ENCODE results near the gene TECTB. TPM values are rescaled to one million over a fixed set of nuclear protein-coding genes. Genes with fewer than 3 reads are reported as not detected.
A peak's percentile ranks its signal among the peaks of the same experiment; 100 is the strongest.
"Not testable (repeated sequence)": the region's sequence is repeated elsewhere in the genome, so short reads cannot be mapped to it uniquely, and the experiment has no call there.

Gene TECTB
- 0.13 TPM for total RNA-seq

DNA sequence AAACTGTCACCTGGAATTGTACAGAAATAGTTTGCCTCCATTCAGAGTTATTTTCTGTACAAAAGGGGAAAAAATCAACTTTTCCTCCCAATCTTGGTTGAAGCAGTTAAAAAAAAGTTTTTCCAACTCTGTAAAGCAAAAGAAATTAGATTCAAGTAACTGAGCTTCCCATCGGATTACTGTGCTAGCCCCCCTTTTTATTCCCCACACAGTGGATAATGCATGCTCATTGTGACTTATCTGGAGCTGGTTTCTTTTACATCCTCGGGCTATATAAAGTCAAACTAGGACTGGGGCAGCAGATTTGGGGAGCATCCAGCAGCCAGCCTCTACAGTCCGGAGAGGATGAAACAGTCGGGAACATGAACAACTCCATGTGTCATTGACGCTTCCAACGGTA is at the start of gene TECTB:
TECTB (plus strand) TSS at position 301 of the 400 bp plus-strand sequence. CDS start 335 bp downstream, outside the sequence.
- DNase-seq (ENCODE audit: low spot score) (no peak), ATAC-seq (no peak)

- no peak for ATAC-seq
These were observed 48.1 kb upstream of the TECTB start for GRCh38 chr10:112235141-112235540.

DNA sequence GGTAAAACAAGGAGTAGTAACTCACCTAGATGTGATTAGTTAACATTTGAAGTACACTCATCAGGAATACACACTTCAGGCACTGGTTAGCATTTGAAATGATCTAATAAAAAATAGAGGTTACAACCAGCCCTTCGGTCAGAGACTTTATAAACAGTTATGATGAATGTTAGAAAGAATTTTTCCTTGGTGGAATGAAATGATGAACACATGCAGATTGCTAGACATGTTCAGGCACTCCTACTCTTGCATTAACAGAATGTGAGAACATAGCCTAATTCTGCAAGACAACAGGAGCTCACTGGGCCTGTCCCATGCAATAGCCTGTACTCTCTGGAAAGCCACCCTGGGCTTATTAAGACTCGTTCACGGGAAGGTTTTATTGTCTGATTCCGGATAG is 47.3 kb upstream of the TECTB start:
- no peak for DNase-seq (ENCODE audit: low spot score)

More at GRCh38 chr10:112235141-112235540, 48.1 kb upstream of the TECTB start:
- no peak for DNase-seq (ENCODE audit: low spot score)

GRCh38 chr10:112236486-112236885 is 46.7 kb upstream of the TECTB start:
- ATAC-seq = no peak
- DNase-seq (ENCODE audit: low spot score) = no peak

More for the DNA sequence above, 47.3 kb upstream of the TECTB start:
- no peak for ATAC-seq

- ATAC-seq = peak; percentile 88
- peak; percentile 81 for DNase-seq (ENCODE audit: low spot score)
These were observed 43.9 kb upstream of the TECTB start for GRCh38 chr10:112239347-112239746.

GRCh38 chr10:112240441-112240840 is 42.8 kb upstream of the TECTB start:
- no peak for DNase-seq (ENCODE audit: low spot score)
- ATAC-seq = no peak

- ATAC-seq = peak; percentile 52
- no peak for DNase-seq (ENCODE audit: low spot score)
These were observed 41.4 kb upstream of the TECTB start for GRCh38 chr10:112241651-112242341.

DNA sequence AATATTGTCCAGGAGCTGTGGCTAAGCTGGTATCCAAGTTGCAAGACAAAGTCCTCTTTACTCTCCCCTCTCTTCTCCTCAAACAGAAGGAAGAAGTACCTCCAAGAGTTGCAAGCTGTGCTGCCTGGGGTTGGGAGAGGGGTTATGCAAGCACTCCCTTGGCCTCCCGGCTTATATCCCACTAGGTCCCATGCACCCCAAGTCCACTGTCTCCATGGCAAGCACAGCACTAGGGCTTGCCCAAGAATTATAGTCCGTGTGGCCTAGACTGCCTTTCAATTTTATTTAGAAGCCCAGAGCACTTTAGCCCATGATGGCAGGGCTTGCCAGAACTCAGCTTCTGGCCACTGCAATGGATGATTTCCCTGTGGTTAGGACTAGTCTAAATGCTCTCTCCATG is 40.4 kb upstream of the TECTB start:
- DNase-seq (ENCODE audit: low spot score) = no peak
- no peak for ATAC-seq

DNA sequence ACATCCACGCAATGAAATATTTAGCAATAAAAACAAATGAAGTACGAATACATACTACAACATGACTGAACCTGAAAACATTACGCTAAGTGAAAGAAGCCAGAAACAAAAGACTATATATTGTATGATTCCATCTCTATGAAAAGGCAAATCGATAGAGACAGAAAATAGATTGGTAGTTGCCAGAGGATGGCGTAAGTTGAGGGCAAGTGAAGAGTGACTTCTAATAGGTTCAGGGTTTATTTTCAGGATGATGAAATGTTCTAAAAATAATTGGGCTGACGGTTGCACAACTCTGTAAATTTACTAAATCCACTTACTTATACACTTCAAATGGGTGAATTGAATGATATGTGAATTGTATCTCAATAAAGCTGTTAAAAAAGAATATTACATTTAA is 39.5 kb upstream of the TECTB start:
- ATAC-seq (peak; percentile 57), DNase-seq (ENCODE audit: low spot score) (no peak)

DNA sequence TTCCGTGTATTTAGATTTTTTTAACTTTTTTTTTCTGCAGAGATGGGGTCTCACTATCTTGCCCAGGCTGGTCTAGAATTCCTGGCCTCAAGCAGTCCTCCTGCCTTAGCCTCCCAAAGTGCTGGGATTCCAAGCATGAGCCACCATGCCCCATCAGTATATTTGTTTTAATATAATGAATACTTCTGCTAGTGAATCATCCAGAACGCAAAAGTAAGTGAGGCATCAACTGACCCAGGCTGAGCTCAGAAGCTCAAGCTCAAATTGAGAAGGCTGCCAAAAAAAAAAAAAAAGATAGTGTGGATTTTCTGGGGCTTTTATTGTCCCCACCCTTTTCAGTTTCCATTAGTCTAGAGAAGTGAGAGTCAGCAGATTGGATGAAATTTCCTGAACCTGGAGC is 39.0 kb upstream of the TECTB start:
- ATAC-seq = no peak
- no peak for DNase-seq (ENCODE audit: low spot score)

DNA sequence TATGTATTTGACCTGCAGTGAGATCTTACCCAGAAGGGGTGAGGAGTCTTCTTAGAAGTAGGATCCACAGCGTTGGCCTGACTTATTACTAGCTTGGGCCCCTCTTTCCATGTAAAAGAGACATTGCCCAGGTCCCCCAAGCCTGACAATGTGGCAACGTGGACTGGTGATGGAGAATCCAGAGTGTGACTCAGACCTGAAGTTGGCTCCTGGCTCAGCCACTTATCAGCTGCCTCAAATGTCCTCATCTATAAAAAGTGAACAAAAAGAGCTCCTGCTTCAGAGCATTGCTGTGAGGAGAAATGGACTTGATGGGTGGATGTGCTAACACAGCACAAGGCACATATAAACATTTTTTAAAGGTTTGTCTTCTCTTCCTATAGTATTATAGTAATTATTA is 35.4 kb upstream of the TECTB start:
- ATAC-seq = peak; percentile 14
- DNase-seq (ENCODE audit: low spot score) = no peak

- ATAC-seq = no peak
- no peak for DNase-seq (ENCODE audit: low spot score)
These were observed 34.5 kb upstream of the TECTB start for GRCh38 chr10:112248584-112249295.

DNA sequence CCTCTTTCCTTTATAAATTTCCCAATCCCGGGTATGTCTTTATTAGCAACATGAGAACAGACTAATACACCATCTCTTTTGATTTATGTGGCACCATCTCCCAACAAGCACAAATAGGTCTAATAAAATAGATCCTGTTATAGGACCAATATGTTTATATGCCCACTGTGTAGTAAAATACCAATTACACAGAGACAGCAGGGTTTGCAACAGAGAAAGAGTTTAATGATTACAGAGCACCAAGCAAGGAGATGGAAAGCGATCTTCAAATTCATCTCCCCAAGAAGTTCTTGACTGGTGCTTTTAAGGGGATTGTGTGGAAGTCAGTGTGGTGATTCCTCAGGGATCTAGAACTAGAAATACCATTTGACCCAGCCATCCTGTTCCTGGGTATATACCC is 33.5 kb upstream of the TECTB start:
- DNase-seq (ENCODE audit: low spot score) (no peak), ATAC-seq (no peak)

DNA sequence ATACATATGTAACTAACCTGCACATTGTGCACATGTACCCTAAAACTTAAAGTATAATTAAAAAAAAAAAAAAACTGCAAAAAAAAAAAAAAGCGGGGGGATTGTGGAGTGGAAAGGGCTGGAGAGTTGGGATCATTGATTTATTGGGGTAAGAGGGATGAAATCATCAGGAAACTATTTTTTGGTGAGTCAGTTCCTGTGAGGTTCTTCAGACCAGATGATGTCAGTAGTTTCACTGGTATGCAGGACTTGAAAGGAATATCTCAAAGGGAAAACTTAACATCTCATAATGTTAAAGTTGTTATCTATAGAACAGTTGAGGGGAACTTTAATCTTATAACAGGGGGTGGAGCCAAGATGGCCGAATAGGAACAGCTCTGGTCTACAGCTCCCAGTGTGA is 32.6 kb upstream of the TECTB start:
- no peak for ATAC-seq

DNA sequence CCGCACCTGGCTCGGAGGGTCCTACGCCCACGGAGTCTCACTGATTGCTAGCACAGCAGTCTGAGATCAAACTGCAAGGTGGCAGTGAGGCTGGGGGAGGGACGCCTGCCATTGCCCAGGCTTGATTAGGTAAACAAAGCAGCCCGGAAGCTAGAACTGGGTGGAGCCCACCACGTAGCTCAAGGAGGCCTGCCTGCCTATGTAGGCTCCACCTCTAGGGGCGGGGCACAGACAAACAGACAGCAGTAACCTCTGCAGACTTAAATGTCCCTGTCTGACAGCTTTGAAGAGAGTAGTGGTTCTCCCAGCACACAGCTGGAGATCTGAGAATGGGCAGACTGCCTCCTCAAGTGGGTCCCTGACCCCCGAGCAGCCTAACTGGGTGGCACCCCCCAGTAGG is 32.0 kb upstream of the TECTB start:
- not testable (repeated sequence) for ATAC-seq; DNase-seq (ENCODE audit: low spot score)

More for the DNA sequence above, 32.6 kb upstream of the TECTB start:
- no peak for DNase-seq (ENCODE audit: low spot score)

- DNase-seq (ENCODE audit: low spot score) (no peak), ATAC-seq (peak; percentile 10)
These were observed 24.8 kb upstream of the TECTB start for GRCh38 chr10:112258407-112258806.

- no peak for DNase-seq (ENCODE audit: low spot score)
- ATAC-seq = no peak
These were observed 23.5 kb upstream of the TECTB start for GRCh38 chr10:112259688-112260087.

DNA sequence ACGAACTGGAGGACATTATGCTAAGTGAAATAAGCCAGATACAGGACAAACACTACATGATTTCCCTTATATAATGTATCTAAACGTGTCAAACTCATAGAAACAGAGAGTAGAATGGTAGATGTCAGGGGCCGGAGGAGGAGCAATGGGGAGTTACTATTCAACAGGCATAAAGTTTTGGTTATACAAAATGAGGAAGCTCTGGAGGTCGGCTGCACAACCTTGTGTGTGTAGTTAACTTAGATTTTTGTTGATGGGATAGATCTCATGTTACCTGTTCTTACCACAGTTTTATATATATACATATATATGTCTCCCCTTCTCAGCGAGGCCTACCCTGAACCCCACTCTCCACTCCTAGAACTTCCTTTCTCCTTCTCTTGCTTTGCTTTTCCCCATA is 22.4 kb upstream of the TECTB start:
- DNase-seq (ENCODE audit: low spot score) = no peak

DNA sequence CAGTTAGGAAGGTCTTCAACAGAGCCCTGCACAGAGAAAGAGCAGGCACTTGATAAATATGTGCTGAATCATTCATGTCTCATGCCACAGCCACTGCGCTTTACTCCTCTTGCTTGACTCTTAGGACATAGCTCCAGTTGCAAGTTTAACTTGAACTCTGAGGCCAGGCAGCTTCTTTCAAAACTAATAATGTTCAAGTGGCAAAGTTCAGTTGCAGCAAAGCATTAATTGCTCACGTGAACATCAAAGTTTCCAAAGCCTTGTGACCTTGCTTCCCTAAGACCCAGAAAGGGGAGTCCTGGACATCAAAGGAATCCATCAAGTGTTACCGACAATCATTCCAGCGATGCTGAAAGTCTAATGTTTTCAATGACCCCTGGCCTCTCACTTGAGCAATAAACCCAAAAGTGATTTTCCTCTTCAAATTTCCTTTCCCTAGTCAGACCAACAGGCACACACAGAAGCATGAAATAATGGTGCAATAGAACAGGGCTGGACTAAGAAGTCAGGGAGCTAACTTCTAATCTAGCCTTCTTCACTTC is 21.8 kb upstream of the TECTB start:
- ATAC-seq (peak; percentile 79), DNase-seq (ENCODE audit: low spot score) (peak; percentile 82)

More for the DNA sequence above, 22.4 kb upstream of the TECTB start:
- ATAC-seq = no peak

DNA sequence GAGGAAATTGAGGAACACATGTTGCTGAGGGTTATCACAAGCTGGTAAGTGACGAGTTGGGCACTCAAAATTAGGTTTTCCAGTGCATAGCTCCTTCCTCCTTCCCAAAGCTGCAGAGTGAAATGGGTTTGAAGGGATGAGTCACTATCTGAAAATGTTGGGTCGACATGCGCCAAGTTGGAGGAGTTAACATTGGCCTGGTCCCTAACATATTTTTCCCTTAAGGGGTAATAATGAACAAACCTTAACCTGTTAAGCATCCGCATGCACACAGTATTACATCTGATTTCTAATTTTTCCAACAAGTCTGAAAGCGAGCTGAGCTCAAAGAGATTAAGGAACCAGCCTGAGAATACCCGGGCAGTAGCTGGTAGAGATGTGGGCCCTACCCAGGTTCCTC is 20.7 kb upstream of the TECTB start:
- DNase-seq (ENCODE audit: low spot score) (no peak), ATAC-seq (no peak)

DNA sequence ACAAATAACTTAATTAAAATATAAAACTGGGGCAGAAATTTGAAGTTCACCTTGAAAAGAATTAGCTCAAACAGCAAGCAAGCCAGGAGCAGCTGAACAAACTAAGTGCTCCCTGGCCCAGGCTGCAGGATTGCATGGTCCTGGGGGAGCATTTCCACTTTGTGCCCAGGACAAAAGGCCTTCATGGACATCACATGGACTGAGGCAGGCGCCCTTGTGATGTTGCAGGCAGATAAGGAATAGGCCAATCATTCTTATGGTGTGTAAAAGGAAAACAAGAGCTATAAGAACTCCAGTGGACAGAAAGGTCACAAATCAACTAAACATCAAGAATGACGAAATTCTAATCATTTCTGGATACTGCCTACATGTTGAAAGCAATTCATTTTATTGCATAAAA is 17.5 kb upstream of the TECTB start:
- peak; percentile 71 for ATAC-seq

DNA sequence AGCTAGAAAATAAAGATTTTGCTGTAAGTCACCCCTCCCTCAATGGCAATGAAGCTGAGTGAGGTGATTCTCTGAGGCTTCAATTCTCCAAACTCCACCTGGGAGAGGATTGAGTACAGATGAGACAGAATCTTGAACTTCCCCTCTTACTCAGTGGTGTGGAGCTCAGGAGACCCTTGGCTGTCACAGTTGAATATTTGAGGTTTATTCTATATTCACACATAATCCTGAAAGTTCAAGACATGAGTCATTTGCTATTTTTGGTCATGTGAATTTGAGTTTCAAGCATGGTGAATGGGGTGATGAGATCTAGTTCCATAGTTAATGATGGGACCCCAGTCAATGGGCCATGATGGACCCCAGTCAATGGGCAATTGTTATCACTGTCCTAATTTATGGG is 13.9 kb upstream of the TECTB start:
- ATAC-seq = no peak
- DNase-seq (ENCODE audit: low spot score) = no peak

More for the DNA sequence above, 17.5 kb upstream of the TECTB start:
- DNase-seq (ENCODE audit: low spot score) = peak; percentile 91
